IgD-negative memory B cell (primary cell): ENCODE data around the gene UGT1A7. TPM values are rescaled to one million over a fixed set of nuclear protein-coding genes. Genes with fewer than 3 reads are reported as not detected.
"Not testable (repeated sequence)": the region's sequence is repeated elsewhere in the genome, so short reads cannot be mapped to it uniquely, and the experiment has no call there.

Source experiments
- H3K27ac Mint-ChIP-seq, 3 donors: one replicate each; pipeline ENCODE4 v1.8.0; 2020 to 2022; ENCODE audit warnings: mild to moderate bottlenecking in 3 of 3, mixed read lengths in 3 of 3, moderate library complexity in 1 of 3
- H3K27me3 Mint-ChIP-seq: one replicate; pipeline ENCODE4 v1.8.0; 2021; ENCODE audit warnings: mixed read lengths
- H3K36me3 Mint-ChIP-seq: one replicate; pipeline ENCODE4 v1.8.0; 2020; ENCODE audit warnings: mild to moderate bottlenecking, mixed read lengths
- H3K4me1 Mint-ChIP-seq, 3 donors: one replicate each; pipeline ENCODE4 v1.8.0; 2020 to 2022; ENCODE audit warnings: mixed read lengths in 3 of 3, mild to moderate bottlenecking in 1 of 3
- H3K4me3 Mint-ChIP-seq, 4 donors: one replicate each; pipeline ENCODE4 v1.8.0; 2020 to 2022; ENCODE audit warnings: mild to moderate bottlenecking in 4 of 4, mixed read lengths in 4 of 4, moderate library complexity in 3 of 4
- H3K9me3 Mint-ChIP-seq, 3 donors: one replicate each; pipeline ENCODE4 v1.8.0; 2020 to 2021; ENCODE audit warnings: mixed read lengths in 3 of 3, mild to moderate bottlenecking in 1 of 3
- polyA plus RNA-seq: library from polyadenylated mRNA; unstranded; fragments of 300-500 nt; fragmentation: Illumina TruSeq; gene quantifications from one replicate; pipeline ENCODE4 v1.2.3, GENCODE V29; 2021

The UGT1A7 gene
- polyA plus RNA-seq, 1 donor from 2014 or later, result not detected

- no peak overlapping the region for H3K27ac Mint-ChIP-seq
- H3K4me1 Mint-ChIP-seq, result no peaks in the 10 kb centered on the region
- H3K9me3 Mint-ChIP-seq, result peaks cover 0 to 2% (median 0%) of the 10 kb centered on the region in 3 donors
- H3K27me3 Mint-ChIP-seq, result peaks cover 7% of the 10 kb centered on the region
- no peak overlapping the region for H3K4me3 Mint-ChIP-seq
- H3K36me3 Mint-ChIP-seq, result peaks cover 2% of the 10 kb centered on the region
Observed at GRCh38 chr2:233691443-233692433, 10.0 kb downstream of the UGT1A7 start.

GRCh38 chr2:233692648-233693047, 10.9 kb downstream of the UGT1A7 start, which contains the start of gene UGT1A6:
Gene UGT1A6 (plus strand): TSS chr2:233692890. CDS start chr2:233693005, 115 bp downstream.
- H3K4me3 Mint-ChIP-seq, result no peak within 1 kb of the TSS
- no peaks in the 10 kb centered on the region for H3K4me1 Mint-ChIP-seq
- peaks cover 0 to 2% (median 0%) of the 10 kb centered on the region in 3 donors for H3K9me3 Mint-ChIP-seq
- peaks cover 3% of the 10 kb centered on the region for H3K27me3 Mint-ChIP-seq
- H3K27ac Mint-ChIP-seq, result no peak within 1 kb of the TSS
- H3K36me3 Mint-ChIP-seq, result peaks cover 2% of the 10 kb centered on the region

- Mint-ChIP-seq H3K9me3 (peaks cover 0 to 2% (median 0%) of the 10 kb centered on the region in 3 donors), H3K36me3 (peaks cover 3% of the 10 kb centered on the region), H3K27ac (no peak overlapping the region), H3K27me3 (peaks cover 1% of the 10 kb centered on the region), H3K4me1 (no peaks in the 10 kb centered on the region), H3K4me3 (no peak overlapping the region)
Observed at GRCh38 chr2:233693963-233694362, 12.3 kb downstream of the UGT1A7 start.

DNA sequence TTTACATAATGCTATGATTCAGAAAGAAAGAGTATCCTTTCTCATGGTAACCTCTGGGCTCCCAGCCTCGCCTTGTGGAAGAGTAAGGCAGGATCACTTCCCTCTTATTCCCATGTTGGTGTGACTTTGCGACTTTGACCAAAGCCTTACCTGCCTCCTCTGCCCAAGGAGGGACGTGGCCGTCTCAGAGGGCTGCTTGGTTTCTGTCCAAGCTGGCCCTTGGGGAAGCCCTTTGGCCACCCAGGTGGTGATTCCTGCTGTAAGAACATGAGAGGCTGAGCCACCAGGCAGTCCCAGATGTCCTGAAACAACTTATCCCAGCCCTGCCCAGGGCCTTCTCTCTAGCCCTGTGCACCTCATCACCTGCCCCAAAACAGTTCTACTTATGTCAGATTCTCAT, 17.0 kb downstream of the UGT1A7 start:
- Mint-ChIP-seq H3K9me3 (peaks cover 0 to 2% (median 0%) of the 10 kb centered on the region in 3 donors), H3K4me3 (no peak overlapping the region), H3K4me1 (no peaks in the 10 kb centered on the region), H3K36me3 (peaks cover 3% of the 10 kb centered on the region), H3K27ac (no peak overlapping the region), H3K27me3 (no peaks in the 10 kb centered on the region)

GRCh38 chr2:233699424-233700027, 17.8 kb downstream of the UGT1A7 start:
- H3K4me3 Mint-ChIP-seq, result no peak overlapping the region
- H3K4me1 Mint-ChIP-seq, result no peaks in the 10 kb centered on the region
- no peak overlapping the region for H3K27ac Mint-ChIP-seq
- H3K9me3 Mint-ChIP-seq, result peaks cover 0 to 4% (median 2%) of the 10 kb centered on the region in 3 donors
- H3K27me3 Mint-ChIP-seq, result no peaks in the 10 kb centered on the region
- H3K36me3 Mint-ChIP-seq, result peaks cover 3% of the 10 kb centered on the region

GRCh38 chr2:233700028-233700635, 18.4 kb downstream of the UGT1A7 start:
- Mint-ChIP-seq H3K9me3 (peaks cover 0 to 4% (median 2%) of the 10 kb centered on the region in 3 donors), H3K27me3 (peaks cover 2% of the 10 kb centered on the region), H3K27ac (no peak overlapping the region), H3K36me3 (peaks cover 3% of the 10 kb centered on the region), H3K4me1 (no peaks in the 10 kb centered on the region), H3K4me3 (no peak overlapping the region)

GRCh38 chr2:233700842-233701241, 19.1 kb downstream of the UGT1A7 start:
- H3K27ac Mint-ChIP-seq, H3K27me3 Mint-ChIP-seq, H3K4me3 Mint-ChIP-seq, H3K9me3 Mint-ChIP-seq, H3K36me3 Mint-ChIP-seq, H3K4me1 Mint-ChIP-seq: not testable (repeated sequence)

- Mint-ChIP-seq H3K27me3 (peaks cover 5% of the 10 kb centered on the region), H3K4me1 (no peaks in the 10 kb centered on the region), H3K36me3 (peaks cover 3% of the 10 kb centered on the region), H3K27ac (no peak overlapping the region), H3K9me3 (peaks cover 0 to 4% (median 0%) of the 10 kb centered on the region in 3 donors), H3K4me3 (no peak overlapping the region)
Observed at GRCh38 chr2:233702238-233702637, 20.5 kb downstream of the UGT1A7 start.

- Mint-ChIP-seq H3K27me3 (peaks cover 5% of the 10 kb centered on the region), H3K4me1 (no peaks in the 10 kb centered on the region), H3K4me3 (no peak overlapping the region)
Observed at GRCh38 chr2:233705911-233706506, 24.3 kb downstream of the UGT1A7 start.

GRCh38 chr2:233706720-233707119, 25.0 kb downstream of the UGT1A7 start:
- peaks cover 0 to 4% (median 0%) of the 10 kb centered on the region in 3 donors for H3K9me3 Mint-ChIP-seq
- H3K27ac Mint-ChIP-seq, result no peak overlapping the region
- H3K27me3 Mint-ChIP-seq, result peaks cover 7% of the 10 kb centered on the region
- peaks cover 0 to 3% (median 0%) of the 10 kb centered on the region in 3 donors for H3K4me1 Mint-ChIP-seq
- no peaks in the 10 kb centered on the region for H3K36me3 Mint-ChIP-seq
- no peak overlapping the region for H3K4me3 Mint-ChIP-seq

More at GRCh38 chr2:233705911-233706506, 24.3 kb downstream of the UGT1A7 start:
- Mint-ChIP-seq H3K9me3 (peaks cover 0 to 4% (median 0%) of the 10 kb centered on the region in 3 donors), H3K36me3 (no peaks in the 10 kb centered on the region), H3K27ac (no peak overlapping the region)

- Mint-ChIP-seq H3K4me3 (no peak overlapping the region), H3K9me3 (peaks cover 0 to 4% (median 0%) of the 10 kb centered on the region in 3 donors), H3K4me1 (peaks cover 0 to 3% (median 0%) of the 10 kb centered on the region in 3 donors), H3K36me3 (no peaks in the 10 kb centered on the region), H3K27me3 (peaks cover 7% of the 10 kb centered on the region), H3K27ac (no peak overlapping the region)
Observed at GRCh38 chr2:233707940-233708644, 26.4 kb downstream of the UGT1A7 start.

- Mint-ChIP-seq H3K9me3 (peaks cover 0 to 4% (median 0%) of the 10 kb centered on the region in 3 donors), H3K27ac (no peak overlapping the region), H3K27me3 (peaks cover 7% of the 10 kb centered on the region), H3K4me3 (no peak overlapping the region), H3K4me1 (peaks cover 0 to 3% (median 0%) of the 10 kb centered on the region in 3 donors), H3K36me3 (no peaks in the 10 kb centered on the region)
Observed at GRCh38 chr2:233708942-233709341, 27.2 kb downstream of the UGT1A7 start.

DNA sequence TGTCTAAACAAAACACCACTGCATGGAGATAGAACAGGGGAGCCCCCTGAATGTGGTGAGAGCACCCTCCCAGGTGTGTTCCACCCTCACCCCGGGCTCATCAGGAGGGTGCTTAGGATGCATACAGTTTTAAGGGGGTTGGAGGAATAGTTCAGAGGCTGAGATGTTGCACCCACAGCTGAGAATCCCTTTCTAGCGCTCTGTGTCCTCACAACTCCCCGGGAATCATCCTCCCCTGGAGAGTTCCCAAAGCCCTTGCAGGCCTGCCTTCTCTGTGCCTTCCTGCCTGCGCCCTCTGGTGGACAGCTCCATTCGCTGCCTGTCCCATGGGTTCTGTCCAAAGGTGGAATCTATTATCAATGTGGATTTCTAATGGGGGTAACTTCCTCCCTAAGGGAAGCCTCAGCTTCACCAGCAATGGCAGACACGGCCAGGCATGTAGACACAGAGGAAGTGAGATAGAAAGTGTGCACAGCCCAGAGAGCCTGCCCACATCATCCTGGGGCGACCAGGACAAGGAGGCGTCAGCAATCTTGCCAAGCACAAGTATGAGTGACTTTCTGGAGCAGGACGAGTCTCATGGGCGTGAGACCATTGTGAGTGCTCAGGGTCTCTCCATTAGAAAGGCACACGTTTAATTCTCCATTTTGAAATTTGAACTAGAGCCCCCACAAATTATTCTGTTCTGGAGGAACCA, 29.8 kb downstream of the UGT1A7 start:
- Mint-ChIP-seq H3K9me3 (no peaks in the 10 kb centered on the region), H3K36me3 (no peaks in the 10 kb centered on the region), H3K27me3 (peaks cover 2% of the 10 kb centered on the region), H3K4me3 (no peak overlapping the region), H3K4me1 (peaks cover 0 to 3% (median 0%) of the 10 kb centered on the region in 3 donors), H3K27ac (no peak overlapping the region)
